A549 (cell line): ENCODE measurements around the gene MORF4L1. TPM values are rescaled to one million over a fixed set of nuclear protein-coding genes. Genes with fewer than 3 reads are reported as not detected.

Source experiments
- ATAC-seq, 2 experiments: fragments of 200-7000 bp in 1 of 2; fragments of >200 bp in 1 of 2; cut with Nextera tagmentation in 1 of 2; cut with Tn5 transposase in 1 of 2; 3 replicates each; pipeline versions ENCODE4 v1.8.0 to v1.9.1; 2018 to 2020; ENCODE audit warnings: mild to moderate bottlenecking in 1 of 2, moderate library complexity in 1 of 2
- CTCF ChIA-PET: fragments of 300-600 bp; sonication (Branson Sonifier 250); formaldehyde crosslinking; extraction: SDS; loops from one replicate; lab custom pipeline; 2021; ENCODE audit warnings: antibody characterized with exemption, inconsistent platforms; lab: Yijun Ruan, JAX
- POLR2A ChIA-PET: fragments of 350-600 bp; formaldehyde crosslinking; extraction: SDS; loops from one replicate; lab custom pipeline; 2021; ENCODE audit warnings: antibody characterized with exemption, inconsistent platforms; lab: Yijun Ruan, JAX
- DNase-seq, 2 experiments: peaks; one replicate each; pipeline versions ENCODE4 v3.0.0 to v3.0.0-alpha.2; 2011 to 2016; ENCODE audit warnings: low read depth in 1 of 2, low spot score in 1 of 2
- FAIRE-seq: peaks from 2 replicates; lab custom pipeline; 2011; peaks lifted over from hg19 to GRCh38; lab: Jason Lieb, UNC
- H3K27ac ChIP-seq, 2 experiments: fragments of >200 bp; sonication (Bioruptor Twin); formaldehyde crosslinking; 3 replicates each; pipeline ENCODE4 v1.5.1; 2016 to 2017
- H3K4me1 ChIP-seq: fragments of >200 bp; sonication (Bioruptor Twin); formaldehyde crosslinking; 3 replicates; pipeline ENCODE4 v1.6.1; 2016
- H3K4me2 ChIP-seq: fragments of >200 bp; sonication (Bioruptor Twin); formaldehyde crosslinking; 3 replicates; pipeline ENCODE4 v1.6.1; 2016
- H3K4me3 ChIP-seq: fragments of >200 bp; sonication (Bioruptor Twin); formaldehyde crosslinking; 3 replicates; pipeline ENCODE4 v1.5.1; 2016
- H3K9me3 ChIP-seq: fragments of >200 bp; sonication (Bioruptor Twin); formaldehyde crosslinking; 3 replicates; pipeline ENCODE4 v1.6.1; 2016
- GATA3 ChIP-seq: IDR thresholded peaks from 2 replicates; pipeline ENCODE4 v1.6.1; 2012; ENCODE audit warnings: borderline replicate concordance
- HOXB13 ChIP-seq: fragments of 250-450 bp; sonication (Bioruptor Pico); IDR thresholded peaks from 2 replicates; pipeline ENCODE4 v1.5.0; 2020; ENCODE audit warnings: low read depth, mild to moderate bottlenecking, moderate library complexity
- NPAS2 ChIP-seq: fragments of 250-450 bp; sonication (Bioruptor Pico); IDR thresholded peaks from 2 replicates; pipeline ENCODE4 v1.8.0; 2022; ENCODE audit warnings: mild to moderate bottlenecking, moderate library complexity, borderline replicate concordance
- POLR2A ChIP-seq: IDR thresholded peaks from 2 replicates; pipeline ENCODE4 v1.6.1; 2012; ENCODE audit warnings: mild to moderate bottlenecking, low read length
- POLR2AphosphoS2 ChIP-seq: conservative IDR thresholded peaks from 2 replicates; pipeline ENCODE4 v1.6.1; 2012; ENCODE audit warnings: low read length, improper control_type of control experiment, inconsistent platforms
- RAD21 ChIP-seq, 2 experiments: fragments of >200 bp in 1 of 2; sonication (Bioruptor Twin) in 1 of 2; formaldehyde crosslinking in 1 of 2; IDR thresholded peaks in 1 of 2; conservative IDR thresholded peaks in 1 of 2; 2 replicates in 1 of 2; 3 replicates in 1 of 2; pipeline ENCODE4 v1.6.1; 2012 to 2018; ENCODE audit warnings: inconsistent platforms in 1 of 2
- WGBS: methylation state at CpG from one replicate; pipeline ENCODE4 v1.1.6; 2017; ENCODE audit errors: missing lambda C conversion rate; 5-methylcytosine and 5-hydroxymethylcytosine counted together
- polyA plus RNA-seq, 4 experiments: library from polyadenylated mRNA; depleted of rRNA in 3 of 4; stranded (reverse); fragments of >200 nt; fragmentation: RNase III in 1 of 4; extraction: RNeasy Plus Mini Kit Qiagen cat#74134 plus additional on column Dnase treatment in 1 of 4; gene quantifications; 2 replicates in 3 of 4; 3 replicates in 1 of 4; pipeline ENCODE4 v1.2.3, GENCODE V29; 2011 to 2017
- TF ChIP-seq, protein P1 (sequence below): fragments of >200 bp; sonication (Bioruptor Twin); formaldehyde crosslinking; IDR thresholded peaks from 3 replicates; pipeline ENCODE4 v1.5.1; 2016
- TF ChIP-seq, protein P2 (sequence below): IDR thresholded peaks from 2 replicates; pipeline ENCODE4 v1.6.1; 2012
- TF ChIP-seq, protein P3 (sequence below): fragments of 200-600 bp; sonication (generic); IDR thresholded peaks from 2 replicates; pipeline ENCODE4 v1.6.1; 2016; ENCODE audit warnings: antibody characterized with exemption, mild to moderate bottlenecking, moderate library complexity
- TF ChIP-seq, protein P4 (sequence below): fragments of 250-450 bp; sonication (Bioruptor Pico); IDR thresholded peaks from 2 replicates; pipeline ENCODE4 v1.5.0; 2020; ENCODE audit warnings: low read depth, mild to moderate bottlenecking, moderate library complexity
- TF ChIP-seq, protein P5 (sequence below): fragments of 450-650 bp; IDR thresholded peaks from 2 replicates; pipeline ENCODE4 v1.6.1; 2014; ENCODE audit warnings: antibody characterized with exemption
- TF ChIP-seq, protein P6 (sequence below): fragments of >200 bp; sonication (Bioruptor Twin); formaldehyde crosslinking; IDR thresholded peaks from 3 replicates; pipeline ENCODE4 v1.6.1; 2016

Gene MORF4L1
- polyA plus RNA-seq, 2 of the 4 experiments (the other 2 are of a cell fraction), result 498 to 927 TPM

DNA sequence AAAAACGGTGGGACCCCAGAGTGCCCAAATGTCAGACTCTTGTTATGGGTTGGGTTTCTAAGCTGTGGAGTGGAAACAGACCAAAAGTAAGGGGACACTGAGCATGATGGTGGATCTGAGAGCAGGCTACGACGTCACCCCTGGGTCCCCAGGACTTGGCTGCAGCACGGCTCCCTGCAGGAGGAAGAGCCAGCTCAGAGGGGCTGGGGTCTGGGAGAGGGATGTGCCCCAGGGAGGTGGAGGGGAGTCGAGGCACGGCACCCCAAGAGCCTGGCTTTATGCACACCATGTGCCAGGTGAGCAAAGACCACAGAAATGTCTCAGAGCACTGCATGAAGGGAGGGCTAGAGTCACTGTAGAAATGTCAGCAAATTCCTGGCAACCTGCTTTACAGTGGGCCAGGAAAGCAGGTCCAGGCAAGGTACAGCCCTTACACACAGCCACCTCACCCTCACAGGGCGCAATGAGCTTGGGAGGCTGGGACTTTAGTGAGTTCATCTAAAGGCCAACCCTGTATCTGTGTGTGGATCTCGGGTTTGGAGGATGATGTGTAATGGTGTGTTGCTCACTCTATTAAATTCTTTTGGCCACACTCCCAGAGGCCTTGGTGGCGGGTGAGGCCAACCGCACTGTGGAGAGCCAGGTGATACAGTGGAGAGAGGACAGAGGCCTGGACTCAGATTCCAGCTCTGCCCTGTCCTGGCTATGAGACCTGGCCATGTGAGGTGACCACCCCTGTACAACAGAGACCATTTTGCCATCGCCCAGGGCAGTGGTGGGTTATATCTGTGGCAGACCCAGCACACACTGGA is 58.1 kb downstream of the MORF4L1 start (continued):
- TF ChIP-seq, protein P1, sequence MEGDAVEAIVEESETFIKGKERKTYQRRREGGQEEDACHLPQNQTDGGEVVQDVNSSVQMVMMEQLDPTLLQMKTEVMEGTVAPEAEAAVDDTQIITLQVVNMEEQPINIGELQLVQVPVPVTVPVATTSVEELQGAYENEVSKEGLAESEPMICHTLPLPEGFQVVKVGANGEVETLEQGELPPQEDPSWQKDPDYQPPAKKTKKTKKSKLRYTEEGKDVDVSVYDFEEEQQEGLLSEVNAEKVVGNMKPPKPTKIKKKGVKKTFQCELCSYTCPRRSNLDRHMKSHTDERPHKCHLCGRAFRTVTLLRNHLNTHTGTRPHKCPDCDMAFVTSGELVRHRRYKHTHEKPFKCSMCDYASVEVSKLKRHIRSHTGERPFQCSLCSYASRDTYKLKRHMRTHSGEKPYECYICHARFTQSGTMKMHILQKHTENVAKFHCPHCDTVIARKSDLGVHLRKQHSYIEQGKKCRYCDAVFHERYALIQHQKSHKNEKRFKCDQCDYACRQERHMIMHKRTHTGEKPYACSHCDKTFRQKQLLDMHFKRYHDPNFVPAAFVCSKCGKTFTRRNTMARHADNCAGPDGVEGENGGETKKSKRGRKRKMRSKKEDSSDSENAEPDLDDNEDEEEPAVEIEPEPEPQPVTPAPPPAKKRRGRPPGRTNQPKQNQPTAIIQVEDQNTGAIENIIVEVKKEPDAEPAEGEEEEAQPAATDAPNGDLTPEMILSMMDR, result no peak
- TF ChIP-seq, protein P2, sequence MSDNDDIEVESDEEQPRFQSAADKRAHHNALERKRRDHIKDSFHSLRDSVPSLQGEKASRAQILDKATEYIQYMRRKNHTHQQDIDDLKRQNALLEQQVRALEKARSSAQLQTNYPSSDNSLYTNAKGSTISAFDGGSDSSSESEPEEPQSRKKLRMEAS, result peak; percentile 41; the same call in 1 of the 2 replicates
- no peak for TF ChIP-seq NPAS2 (CRISPR knock-in tag)
- peak; percentile 85 for TF ChIP-seq GATA3
- TF ChIP-seq POLR2A, result no peak
- no peak for TF ChIP-seq POLR2AphosphoS2
- TF ChIP-seq, protein P3, sequence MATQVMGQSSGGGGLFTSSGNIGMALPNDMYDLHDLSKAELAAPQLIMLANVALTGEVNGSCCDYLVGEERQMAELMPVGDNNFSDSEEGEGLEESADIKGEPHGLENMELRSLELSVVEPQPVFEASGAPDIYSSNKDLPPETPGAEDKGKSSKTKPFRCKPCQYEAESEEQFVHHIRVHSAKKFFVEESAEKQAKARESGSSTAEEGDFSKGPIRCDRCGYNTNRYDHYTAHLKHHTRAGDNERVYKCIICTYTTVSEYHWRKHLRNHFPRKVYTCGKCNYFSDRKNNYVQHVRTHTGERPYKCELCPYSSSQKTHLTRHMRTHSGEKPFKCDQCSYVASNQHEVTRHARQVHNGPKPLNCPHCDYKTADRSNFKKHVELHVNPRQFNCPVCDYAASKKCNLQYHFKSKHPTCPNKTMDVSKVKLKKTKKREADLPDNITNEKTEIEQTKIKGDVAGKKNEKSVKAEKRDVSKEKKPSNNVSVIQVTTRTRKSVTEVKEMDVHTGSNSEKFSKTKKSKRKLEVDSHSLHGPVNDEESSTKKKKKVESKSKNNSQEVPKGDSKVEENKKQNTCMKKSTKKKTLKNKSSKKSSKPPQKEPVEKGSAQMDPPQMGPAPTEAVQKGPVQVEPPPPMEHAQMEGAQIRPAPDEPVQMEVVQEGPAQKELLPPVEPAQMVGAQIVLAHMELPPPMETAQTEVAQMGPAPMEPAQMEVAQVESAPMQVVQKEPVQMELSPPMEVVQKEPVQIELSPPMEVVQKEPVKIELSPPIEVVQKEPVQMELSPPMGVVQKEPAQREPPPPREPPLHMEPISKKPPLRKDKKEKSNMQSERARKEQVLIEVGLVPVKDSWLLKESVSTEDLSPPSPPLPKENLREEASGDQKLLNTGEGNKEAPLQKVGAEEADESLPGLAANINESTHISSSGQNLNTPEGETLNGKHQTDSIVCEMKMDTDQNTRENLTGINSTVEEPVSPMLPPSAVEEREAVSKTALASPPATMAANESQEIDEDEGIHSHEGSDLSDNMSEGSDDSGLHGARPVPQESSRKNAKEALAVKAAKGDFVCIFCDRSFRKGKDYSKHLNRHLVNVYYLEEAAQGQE, result no peak
- TF ChIP-seq, protein P4, sequence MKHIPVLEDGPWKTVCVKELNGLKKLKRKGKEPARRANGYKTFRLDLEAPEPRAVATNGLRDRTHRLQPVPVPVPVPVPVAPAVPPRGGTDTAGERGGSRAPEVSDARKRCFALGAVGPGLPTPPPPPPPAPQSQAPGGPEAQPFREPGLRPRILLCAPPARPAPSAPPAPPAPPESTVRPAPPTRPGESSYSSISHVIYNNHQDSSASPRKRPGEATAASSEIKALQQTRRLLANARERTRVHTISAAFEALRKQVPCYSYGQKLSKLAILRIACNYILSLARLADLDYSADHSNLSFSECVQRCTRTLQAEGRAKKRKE, result no peak
- TF ChIP-seq, protein P5, sequence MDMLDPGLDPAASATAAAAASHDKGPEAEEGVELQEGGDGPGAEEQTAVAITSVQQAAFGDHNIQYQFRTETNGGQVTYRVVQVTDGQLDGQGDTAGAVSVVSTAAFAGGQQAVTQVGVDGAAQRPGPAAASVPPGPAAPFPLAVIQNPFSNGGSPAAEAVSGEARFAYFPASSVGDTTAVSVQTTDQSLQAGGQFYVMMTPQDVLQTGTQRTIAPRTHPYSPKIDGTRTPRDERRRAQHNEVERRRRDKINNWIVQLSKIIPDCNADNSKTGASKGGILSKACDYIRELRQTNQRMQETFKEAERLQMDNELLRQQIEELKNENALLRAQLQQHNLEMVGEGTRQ, result no peak

DNA sequence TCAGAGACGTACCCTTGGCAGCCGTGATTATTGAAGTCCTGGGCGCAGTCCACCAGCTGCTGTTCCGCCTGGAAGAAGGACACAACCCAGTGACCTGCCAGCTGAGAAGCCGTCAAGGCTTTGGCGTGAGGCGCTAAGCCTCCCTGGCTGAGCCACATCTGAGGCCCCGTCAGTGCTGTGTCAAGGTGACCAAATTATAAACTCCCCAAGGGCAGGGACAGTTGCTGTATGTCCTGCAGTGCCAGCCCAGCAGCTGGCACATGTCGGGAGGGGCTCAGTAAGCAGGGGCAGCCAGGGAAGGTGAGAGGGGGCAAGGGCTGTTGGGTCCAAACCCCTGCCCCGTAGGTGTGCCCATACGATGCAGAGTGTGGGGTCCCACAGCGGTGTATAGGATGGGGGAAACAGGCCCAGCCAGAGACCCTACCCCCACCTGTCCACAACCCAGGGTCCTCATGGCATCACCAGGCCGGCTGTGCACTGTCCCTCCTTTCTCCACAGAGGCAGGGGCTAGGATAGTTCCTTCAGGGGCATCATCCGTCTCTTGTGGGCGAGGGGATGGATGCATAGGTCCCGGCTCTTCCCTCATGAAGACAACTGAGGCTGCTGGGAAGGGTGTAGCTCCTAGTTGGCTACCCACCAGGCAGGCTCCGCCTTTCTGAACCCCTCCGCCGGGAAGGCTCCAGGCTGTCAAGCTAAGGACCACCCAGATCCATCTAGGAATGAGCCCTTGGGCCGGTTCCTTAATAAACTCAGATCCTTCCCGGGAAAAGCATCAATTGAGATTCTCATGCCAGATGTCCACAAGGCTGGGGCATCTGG is 59.0 kb downstream of the MORF4L1 start:
- DNase-seq (no peak), ATAC-seq (peak in 1 of 2 experiments; percentile 4; a peak in 3 of 6 replicates), FAIRE-seq (no peak)
- whole genome bisulfite sequencing, result 91% methylated on average over 21 of the region's 21 CpGs
- CTCF ChIA-PET, result interaction anchor here (0.7 to 7.9 kb wide), 9 partner anchors 10 to 252 kb away, joined by 3 to 58 read pairs (median 4); no protein-coding TSS in a partner anchor
- Histone ChIP-seq H3K4me3 (no peak overlapping the region), H3K4me2 (no peak overlapping the region), H3K27ac (peak overlapping the region in 1 of 2 experiments; percentile 84; a peak in 4 of 6 replicates), H3K4me1 (peaks cover 17% of the 10 kb centered on the region), H3K9me3 (no peaks in the 10 kb centered on the region)
- peak; percentile 5; the same call in 1 of the 2 replicates for TF ChIP-seq HOXB13 (CRISPR knock-in tag)
- TF ChIP-seq, protein P6, sequence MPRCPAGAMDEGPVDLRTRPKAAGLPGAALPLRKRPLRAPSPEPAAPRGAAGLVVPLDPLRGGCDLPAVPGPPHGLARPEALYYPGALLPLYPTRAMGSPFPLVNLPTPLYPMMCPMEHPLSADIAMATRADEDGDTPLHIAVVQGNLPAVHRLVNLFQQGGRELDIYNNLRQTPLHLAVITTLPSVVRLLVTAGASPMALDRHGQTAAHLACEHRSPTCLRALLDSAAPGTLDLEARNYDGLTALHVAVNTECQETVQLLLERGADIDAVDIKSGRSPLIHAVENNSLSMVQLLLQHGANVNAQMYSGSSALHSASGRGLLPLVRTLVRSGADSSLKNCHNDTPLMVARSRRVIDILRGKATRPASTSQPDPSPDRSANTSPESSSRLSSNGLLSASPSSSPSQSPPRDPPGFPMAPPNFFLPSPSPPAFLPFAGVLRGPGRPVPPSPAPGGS, result no peak
- TF ChIP-seq RAD21 (conservative IDR thresholded peaks at IDR 0.05 in 1 of 2, IDR thresholded peaks at IDR 0.05 in 1 of 2), result no peak
- no peak for TF ChIP-seq POLR2A
- POLR2A ChIA-PET, result interaction anchor here (1.2 kb wide), 1 partner anchor 58 kb away, joined by 3 read pairs; no protein-coding TSS in a partner anchor
